T-cell (primary cell): ENCODE measurements around the gene IQSEC2. TPM values are rescaled to one million over a fixed set of nuclear protein-coding genes. Genes with fewer than 3 reads are reported as not detected.

Source experiments
- ATAC-seq, 4 experiments: fragments of 200-7000 bp in 3 of 4; fragments of 150-1000 bp in 1 of 4; cut with Tn5 transposase; replicated peaks in 1 of 4; 1 replicate in 3 of 4; 2 replicates in 1 of 4; pipeline ENCODE4 v1.10.0; 2021; ENCODE audit warnings: moderate library complexity in 3 of 4, mild to moderate bottlenecking in 2 of 4, moderate number of reproducible peaks in 1 of 4
- CTCF ChIA-PET, 2 donors: fragments of 300-600 bp; sonication (Branson Sonifier 250); formaldehyde crosslinking; loops; one replicate each; lab custom pipeline; 2022; ENCODE audit warnings: antibody characterized with exemption in 2 of 2; lab: Charles Lee
- POLR2A ChIA-PET, 2 donors: fragments of 300-600 bp; sonication (Branson Sonifier 250); formaldehyde crosslinking; loops; one replicate each; lab custom pipeline; 2022; ENCODE audit warnings: antibody characterized with exemption in 2 of 2; lab: Charles Lee
- DNase-seq, 35 experiments: peaks; one replicate each; pipeline versions ENCODE4 v3.0.0 to v3.0.0-alpha.2; 2013 to 2023
- H3K27ac ChIP-seq: one replicate; pipeline ENCODE4 v1.5.1; 2013; ENCODE audit warnings: low read length
- H3K27me3 ChIP-seq, 2 experiments: replicated peaks in 1 of 2; 1 replicate in 1 of 2; 2 replicates in 1 of 2; pipeline versions ENCODE4 v1.6.1 to v1.7.0; 2013; ENCODE audit warnings: low read length in 1 of 2, mixed read lengths in 1 of 2; ENCODE audit not compliant: control insufficient read depth in 2 of 2, insufficient read depth in 2 of 2; ENCODE audit errors: extremely low read depth in 1 of 2
- H3K36me3 ChIP-seq, 2 donors: 1 replicate in 1 of 2; 2 replicates in 1 of 2; pipeline versions ENCODE4 v1.6.1 to v1.7.0; 2013; ENCODE audit warnings: low read length in 1 of 2; ENCODE audit not compliant: control insufficient read depth in 2 of 2, insufficient read depth in 1 of 2; ENCODE audit errors: extremely low read depth in 1 of 2
- H3K4me1 ChIP-seq, 2 experiments: 1 replicate in 1 of 2; 2 replicates in 1 of 2; pipeline versions ENCODE4 v1.6.1 to v1.7.0; 2013; ENCODE audit warnings: low read length in 2 of 2, mixed read lengths in 1 of 2; ENCODE audit not compliant: insufficient read depth in 2 of 2, control insufficient read depth in 1 of 2; ENCODE audit errors: extremely low read depth in 1 of 2
- H3K4me3 ChIP-seq, 2 donors: 1 replicate in 1 of 2; 2 replicates in 1 of 2; pipeline versions ENCODE4 v1.5.1 to v1.7.0; 2013; ENCODE audit warnings: mild to moderate bottlenecking in 2 of 2, low read length in 1 of 2, moderate library complexity in 1 of 2; ENCODE audit not compliant: control insufficient read depth in 1 of 2; ENCODE audit errors: extremely low read depth in 1 of 2
- H3K9me3 ChIP-seq: 2 replicates; pipeline ENCODE4 v1.7.0; 2013
- H3K27ac Mint-ChIP-seq, 2 donors: one replicate each; pipeline ENCODE4 v1.8.0; 2020 to 2021; ENCODE audit warnings: mild to moderate bottlenecking in 2 of 2, mixed read lengths in 2 of 2
- H3K27me3 Mint-ChIP-seq, 2 donors: one replicate each; pipeline ENCODE4 v1.8.0; 2021 to 2022; ENCODE audit warnings: mixed read lengths in 2 of 2
- H3K36me3 Mint-ChIP-seq: one replicate; pipeline ENCODE4 v1.8.0; 2021; ENCODE audit warnings: mixed read lengths
- H3K4me1 Mint-ChIP-seq, 3 donors: one replicate each; pipeline ENCODE4 v1.8.0; 2020 to 2022; ENCODE audit warnings: mixed read lengths in 3 of 3, mild to moderate bottlenecking in 1 of 3
- H3K4me3 Mint-ChIP-seq, 3 donors: one replicate each; pipeline ENCODE4 v1.8.0; 2020 to 2022; ENCODE audit warnings: mild to moderate bottlenecking in 3 of 3, mixed read lengths in 3 of 3, moderate library complexity in 3 of 3
- H3K9me3 Mint-ChIP-seq, 3 donors: one replicate each; pipeline ENCODE4 v1.8.0; 2020 to 2022; ENCODE audit warnings: mixed read lengths in 3 of 3
- WGBS: methylation state at CpG from one replicate; pipeline ENCODE4 v1.1.5; 2013; ENCODE audit warnings: missing lambda C conversion rate; ENCODE audit not compliant: insufficient coverage; 5-methylcytosine and 5-hydroxymethylcytosine counted together
- total RNA-seq, 35 experiments: library from RNA in 6 of 35; stranded (reverse) in 6 of 35; fragments of 120-200 nt in 1 of 35; gene quantifications; one replicate each; pipeline versions ENCODE4 v1.2.1 to v1.2.4 and lab custom pipeline; 2013 to 2026

IQSEC2 gene
- total RNA-seq, 5 donors from 2014 or later (not counting 1 experiment from before 2014, with no cell fraction given), result 1.2 to 2.0 (median 1.4) TPM

- H3K27me3 Mint-ChIP-seq, result peaks cover 0 to 3% of the 10 kb centered on the region in 2 donors
- POLR2A ChIA-PET, result no interaction called here
- no peaks in the 10 kb centered on the region for H3K9me3 Mint-ChIP-seq
- H3K4me1 ChIP-seq, result no peaks in the 10 kb centered on the region
- DNase-seq (peak in 2 of 35 experiments; percentile 5 to 6), ATAC-seq (no peak)
- H3K27ac ChIP-seq, result no peak overlapping the region
- no peaks in the 10 kb centered on the region for H3K4me1 Mint-ChIP-seq
- H3K36me3 ChIP-seq, result no peaks in the 10 kb centered on the region
- no peak overlapping the region for H3K27ac Mint-ChIP-seq
- H3K27me3 ChIP-seq, result no peaks in the 10 kb centered on the region
- CTCF ChIA-PET, result no interaction called here
- 68% methylated on average over 4 of the region's 7 CpGs for WGBS
- no peak overlapping the region for H3K4me3 Mint-ChIP-seq
- H3K4me3 ChIP-seq, result no peak overlapping the region
- H3K36me3 Mint-ChIP-seq, result no peaks in the 10 kb centered on the region
- no peaks in the 10 kb centered on the region for H3K9me3 ChIP-seq
Measured at GRCh38 chrX:53241558-53241957, 39.8 kb downstream of the IQSEC2 start.

GRCh38 chrX:53239474-53239873 is 41.9 kb downstream of the IQSEC2 start:
- WGBS, result 93% methylated on average over 2 of the region's 6 CpGs
- H3K27me3 ChIP-seq, result no peaks in the 10 kb centered on the region
- peaks cover 0 to 9% of the 10 kb centered on the region in 2 donors for H3K27me3 Mint-ChIP-seq
- POLR2A ChIA-PET, result no interaction called here
- peak in 1 of 4 experiments; percentile 69 for ATAC-seq
- H3K36me3 ChIP-seq, result no peaks in the 10 kb centered on the region
- no peak overlapping the region for H3K4me3 ChIP-seq
- H3K27ac ChIP-seq, result no peak overlapping the region
- H3K9me3 Mint-ChIP-seq, result no peaks in the 10 kb centered on the region
- CTCF ChIA-PET, result no interaction called here
- H3K4me3 Mint-ChIP-seq, result no peak overlapping the region
- H3K4me1 ChIP-seq, result no peaks in the 10 kb centered on the region
- no peaks in the 10 kb centered on the region for H3K9me3 ChIP-seq
- DNase-seq, result peak in 10 of 35 experiments; percentile 15 to 69 (median 50)
- no peak overlapping the region for H3K27ac Mint-ChIP-seq
- H3K36me3 Mint-ChIP-seq, result no peaks in the 10 kb centered on the region
- no peaks in the 10 kb centered on the region for H3K4me1 Mint-ChIP-seq

- H3K4me3 Mint-ChIP-seq, result no peak overlapping the region
- H3K27ac ChIP-seq, result no peak overlapping the region
- peaks cover 0 to 10% of the 10 kb centered on the region in 2 donors for H3K27me3 Mint-ChIP-seq
- no peaks in the 10 kb centered on the region for H3K36me3 Mint-ChIP-seq
- no peaks in the 10 kb centered on the region for H3K9me3 ChIP-seq
- H3K4me3 ChIP-seq, result no peak overlapping the region
- no peak for DNase-seq
- no peaks in the 10 kb centered on the region for H3K36me3 ChIP-seq
- H3K4me1 Mint-ChIP-seq, result no peaks in the 10 kb centered on the region
- H3K9me3 Mint-ChIP-seq, result no peaks in the 10 kb centered on the region
- H3K27me3 ChIP-seq, result no peaks in the 10 kb centered on the region
- no peak for ATAC-seq
- ChIA-PET POLR2A (no interaction called here), CTCF (no interaction called here)
- 100% methylated on average over 1 of the region's 10 CpGs for WGBS
- no peak overlapping the region for H3K27ac Mint-ChIP-seq
- H3K4me1 ChIP-seq, result no peaks in the 10 kb centered on the region
Measured at GRCh38 chrX:53237056-53237455, 44.3 kb downstream of the IQSEC2 start.

- 95% methylated on average over 14 of the region's 20 CpGs for WGBS
- no peaks in the 10 kb centered on the region for H3K36me3 Mint-ChIP-seq
- POLR2A ChIA-PET, result no interaction called here
Measured at GRCh38 chrX:53236025-53236679, 45.2 kb downstream of the IQSEC2 start.

GRCh38 chrX:53235566-53235965 is 45.8 kb downstream of the IQSEC2 start:
- Histone ChIP-seq H3K36me3 (no peaks in the 10 kb centered on the region), H3K9me3 (no peaks in the 10 kb centered on the region), H3K4me3 (no peak overlapping the region), H3K4me1 (no peaks in the 10 kb centered on the region), H3K27me3 (no peaks in the 10 kb centered on the region), H3K27ac (no peak overlapping the region)
- no peak for ATAC-seq
- H3K4me1 Mint-ChIP-seq, result no peaks in the 10 kb centered on the region
- H3K4me3 Mint-ChIP-seq, result no peak overlapping the region
- H3K27ac Mint-ChIP-seq, result no peak overlapping the region
- no peaks in the 10 kb centered on the region for H3K36me3 Mint-ChIP-seq
- ChIA-PET POLR2A (no interaction called here), CTCF (no interaction called here)
- peaks cover 0 to 25% of the 10 kb centered on the region in 2 donors for H3K27me3 Mint-ChIP-seq
- H3K9me3 Mint-ChIP-seq, result no peaks in the 10 kb centered on the region
- no CpG with 5 or more reads among the region's 12 CpGs for WGBS
- DNase-seq, result no peak

More at GRCh38 chrX:53236025-53236679, 45.2 kb downstream of the IQSEC2 start:
- no peaks in the 10 kb centered on the region for H3K4me1 ChIP-seq
- no peak overlapping the region for H3K27ac ChIP-seq
- CTCF ChIA-PET, result no interaction called here
- no peak for DNase-seq
- no peaks in the 10 kb centered on the region for H3K9me3 ChIP-seq
- H3K27me3 Mint-ChIP-seq, result peaks cover 0 to 19% of the 10 kb centered on the region in 2 donors
- no peak overlapping the region for H3K27ac Mint-ChIP-seq
- ATAC-seq, result no peak
- H3K36me3 ChIP-seq, result no peaks in the 10 kb centered on the region
- H3K4me3 Mint-ChIP-seq, result no peak overlapping the region
- no peaks in the 10 kb centered on the region for H3K9me3 Mint-ChIP-seq
- no peaks in the 10 kb centered on the region for H3K4me1 Mint-ChIP-seq
- H3K4me3 ChIP-seq, result no peak overlapping the region
- H3K27me3 ChIP-seq, result no peaks in the 10 kb centered on the region

GRCh38 chrX:53234484-53234883 is 46.9 kb downstream of the IQSEC2 start:
- ChIA-PET CTCF (no interaction called here), POLR2A (no interaction called here)
- no peak for DNase-seq
- H3K36me3 Mint-ChIP-seq, result no peaks in the 10 kb centered on the region
- no peaks in the 10 kb centered on the region for H3K27me3 ChIP-seq
- H3K9me3 Mint-ChIP-seq, result no peaks in the 10 kb centered on the region
- no peak overlapping the region for H3K4me3 Mint-ChIP-seq
- peaks cover 0 to 29% of the 10 kb centered on the region in 2 donors for H3K27me3 Mint-ChIP-seq
- H3K9me3 ChIP-seq, result no peaks in the 10 kb centered on the region
- WGBS, result 100% methylated on average over 2 of the region's 9 CpGs
- no peak overlapping the region for H3K27ac ChIP-seq
- no peaks in the 10 kb centered on the region for H3K4me1 ChIP-seq
- no peak overlapping the region for H3K4me3 ChIP-seq
- no peak for ATAC-seq
- H3K27ac Mint-ChIP-seq, result no peak overlapping the region
- H3K4me1 Mint-ChIP-seq, result no peaks in the 10 kb centered on the region
- H3K36me3 ChIP-seq, result no peaks in the 10 kb centered on the region
